Measurements from ENCODE around the gene PALS2.

PALS2 gene

DNA sequence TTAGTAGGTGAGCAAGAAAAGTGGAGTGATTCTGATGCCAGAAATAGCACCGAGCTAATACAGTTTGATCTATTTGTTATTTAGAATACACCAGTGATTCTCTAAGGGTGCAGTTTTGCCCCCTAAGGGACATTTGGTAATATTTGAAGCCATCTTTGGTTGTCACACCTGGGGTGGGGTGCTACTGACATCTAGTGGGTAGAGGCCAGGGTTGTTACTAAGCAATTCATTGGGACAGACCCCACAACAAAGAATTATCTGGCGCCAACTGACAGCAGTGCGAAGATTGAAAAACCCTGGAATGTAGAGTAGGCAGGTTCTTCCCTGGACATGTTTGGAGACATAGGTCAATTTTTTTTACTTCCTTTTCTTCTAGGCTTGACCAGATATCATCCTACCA lies 14.6 kb downstream of the PALS2 start:
- peak in 1 of 2 donors; percentile 31 for DNase-seq (ENCODE audit: low read depth in 2 of 2)

DNA sequence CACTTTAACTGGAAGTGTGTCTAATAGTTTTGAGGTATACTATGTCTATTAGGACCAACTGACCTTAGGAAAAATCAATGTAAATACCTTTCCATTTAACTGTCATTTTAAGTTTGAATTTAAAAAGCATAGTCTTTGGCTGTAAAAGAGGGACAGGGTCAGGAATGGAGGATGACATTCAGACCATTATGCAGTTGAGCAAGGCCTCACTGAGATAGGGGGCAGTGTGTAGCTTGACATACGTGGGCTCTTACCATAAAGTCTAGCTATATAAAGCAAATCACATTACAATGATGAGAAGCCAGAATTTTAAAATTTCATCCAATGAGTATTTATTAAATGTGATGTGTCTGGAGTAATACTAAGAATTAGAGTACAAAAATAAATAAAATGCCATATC lies 17.9 kb downstream of the PALS2 start:
- no peak for DNase-seq (ENCODE audit: low read depth in 2 of 2)

DNA sequence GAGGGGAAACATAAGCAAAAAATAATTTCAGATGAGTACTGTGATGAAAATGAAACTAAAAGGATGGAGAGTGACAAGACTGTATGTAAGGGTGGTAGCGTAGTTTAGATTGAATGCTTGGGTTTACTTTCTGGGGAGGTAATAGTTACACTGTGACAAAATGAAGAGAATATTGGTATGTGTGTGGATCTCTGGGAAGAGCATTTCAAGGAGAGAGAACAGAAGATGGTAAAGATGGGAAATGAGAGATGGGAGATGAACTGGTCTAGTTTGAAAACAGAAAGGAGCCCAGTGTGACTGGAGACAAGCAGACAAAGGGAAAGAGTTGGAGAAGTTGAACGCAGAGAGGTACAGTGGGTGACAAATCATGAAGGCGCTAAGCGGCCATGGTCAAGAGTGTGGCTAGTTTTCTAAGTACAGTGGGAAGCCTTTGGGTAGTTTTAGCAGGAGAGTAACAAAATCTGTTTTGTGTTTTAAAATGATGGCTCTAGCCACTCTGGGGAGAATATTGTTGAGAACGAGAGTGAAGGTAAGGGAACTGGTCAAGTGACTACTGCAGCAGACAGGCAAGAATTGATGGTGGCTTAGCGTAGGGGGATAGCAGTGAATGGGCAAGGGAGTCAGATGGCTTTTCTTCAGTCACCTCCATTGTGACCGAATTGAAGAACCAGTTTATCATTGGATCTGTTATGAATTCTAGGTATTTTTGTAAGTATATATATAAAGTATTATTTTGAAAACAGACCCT lies 22.6 kb downstream of the PALS2 start:
- no peak for DNase-seq (ENCODE audit: low read depth in 2 of 2)

DNA sequence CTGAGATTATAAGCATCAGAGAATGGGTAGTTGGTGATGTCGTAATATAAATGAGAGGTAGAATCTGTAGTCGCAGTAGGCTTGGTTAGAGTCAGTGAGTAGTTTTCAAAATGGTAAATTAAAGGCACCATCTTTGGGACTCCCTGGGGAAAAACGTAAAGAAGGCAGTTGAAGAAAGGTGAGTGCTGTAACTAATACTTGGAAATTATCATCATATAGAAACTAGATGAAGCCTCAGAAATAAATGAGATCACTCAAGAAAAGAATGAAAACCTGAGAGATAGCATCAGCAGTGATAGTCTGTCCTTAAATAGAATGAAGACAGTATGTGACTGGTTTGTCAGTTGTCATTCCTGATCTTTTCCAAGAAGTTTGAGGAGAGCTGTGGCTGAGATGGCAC lies 23.8 kb downstream of the PALS2 start:
- no peak for DNase-seq (ENCODE audit: low read depth in 2 of 2)

DNA sequence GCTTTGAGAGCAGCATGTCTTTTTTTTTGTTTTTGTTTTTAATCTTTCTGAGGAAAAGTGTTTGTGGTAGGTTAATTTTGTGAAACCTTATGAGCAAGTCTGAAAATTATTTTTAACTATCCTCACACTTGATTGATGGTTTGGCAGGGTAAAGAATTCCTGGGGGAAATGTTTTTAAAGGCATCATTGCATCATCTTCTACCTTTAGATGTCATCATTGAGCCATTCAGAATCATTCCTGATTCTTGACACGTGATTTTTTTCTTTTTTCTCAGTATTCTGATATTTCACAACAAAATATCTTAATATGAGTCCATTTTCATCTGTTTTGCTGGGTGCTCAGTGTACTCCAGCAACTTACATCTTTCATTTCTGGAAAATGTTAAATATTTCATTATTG lies 28.3 kb downstream of the PALS2 start:
- DNase-seq (ENCODE audit: low read depth in 2 of 2), result no peak

DNA sequence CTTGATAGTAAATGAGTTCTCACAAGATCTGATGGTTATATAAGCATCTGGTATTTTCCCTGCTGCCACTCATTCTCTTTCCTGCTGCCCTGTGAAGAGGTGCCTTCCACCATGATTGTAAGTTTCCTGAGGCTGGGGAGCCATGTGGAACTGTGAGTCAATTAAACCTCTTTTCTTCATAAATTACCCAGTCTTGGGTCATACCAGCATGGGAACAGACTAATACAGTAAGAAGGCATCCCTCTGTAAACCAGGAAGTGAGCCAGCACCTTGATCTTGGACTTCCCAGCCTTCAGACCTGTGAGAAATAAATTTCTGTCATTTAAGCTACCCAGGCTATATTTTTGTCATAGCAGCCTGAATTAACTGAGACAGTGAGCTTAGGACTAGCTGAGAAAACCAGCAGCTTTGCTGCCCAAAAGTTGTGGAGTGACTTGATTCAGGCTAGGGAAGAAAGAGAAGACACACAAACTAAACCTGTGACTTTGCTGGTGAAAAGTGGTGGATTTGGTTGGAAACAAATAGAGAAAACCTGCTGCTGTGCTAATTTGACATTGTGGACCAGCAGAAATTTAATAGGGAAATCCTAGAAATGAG lies 29.7 kb downstream of the PALS2 start:
- no peak for DNase-seq (ENCODE audit: low read depth in 2 of 2)

DNA sequence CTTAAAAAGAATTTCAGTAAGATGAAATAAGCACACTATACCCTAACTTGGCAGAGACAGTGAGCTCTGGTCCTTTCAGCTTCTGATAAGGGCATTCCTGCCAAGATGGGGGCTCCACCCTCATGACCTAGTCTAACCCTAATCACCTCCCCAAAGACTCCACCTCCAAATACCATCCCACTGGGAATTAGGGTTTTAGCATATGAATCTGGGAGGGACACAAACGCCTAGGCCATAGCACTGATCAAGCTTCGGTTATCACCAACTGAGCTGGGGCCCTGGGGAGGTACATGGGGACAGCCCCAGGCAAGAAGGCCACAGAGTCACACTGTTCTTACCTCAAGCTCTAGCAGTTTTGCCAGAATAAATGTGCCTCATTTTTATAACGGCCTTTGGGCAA lies 31.4 kb downstream of the PALS2 start:
- no peak for DNase-seq (ENCODE audit: low read depth in 2 of 2)

DNA sequence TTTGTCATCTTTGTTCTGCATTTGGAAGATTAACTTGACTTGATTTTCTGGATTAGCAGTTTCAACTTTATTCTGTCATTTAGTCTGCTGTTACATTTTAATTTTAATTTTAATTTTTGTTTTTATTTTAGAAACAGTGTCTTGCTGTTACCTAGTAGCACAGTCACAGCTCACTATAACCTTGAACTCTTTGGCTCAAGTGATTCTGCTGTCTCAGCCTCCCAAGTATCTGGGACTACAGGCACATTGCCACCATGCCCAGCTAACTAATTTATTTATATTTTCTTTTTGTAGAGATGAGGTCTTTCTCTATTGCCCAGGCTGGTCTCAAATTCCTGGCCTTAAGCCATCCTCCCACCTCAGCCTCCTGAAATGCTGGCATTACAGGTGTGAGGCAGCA lies 35.3 kb downstream of the PALS2 start:
- no peak for DNase-seq (ENCODE audit: low read depth in 2 of 2)

DNA sequence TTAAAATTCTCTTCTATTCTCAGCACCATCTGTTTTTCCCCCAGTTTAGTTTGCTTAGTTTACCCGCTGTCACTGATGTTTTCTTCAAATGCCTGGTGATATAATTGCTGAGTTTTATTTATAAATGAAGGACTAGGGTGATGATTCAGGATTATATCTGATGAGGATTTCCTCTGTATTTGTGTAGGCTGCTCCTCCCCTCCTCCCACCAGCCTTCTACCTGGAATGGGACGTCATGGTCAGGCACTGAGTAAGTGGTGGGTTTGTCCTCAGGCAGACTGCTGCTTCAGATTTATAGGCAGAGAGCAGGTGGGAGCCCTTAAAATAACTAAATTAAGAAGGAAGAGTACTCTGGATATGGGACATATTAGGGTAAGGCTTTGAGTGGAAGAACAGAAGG lies 35.8 kb downstream of the PALS2 start:
- no peak for DNase-seq (ENCODE audit: low read depth in 2 of 2)

DNA sequence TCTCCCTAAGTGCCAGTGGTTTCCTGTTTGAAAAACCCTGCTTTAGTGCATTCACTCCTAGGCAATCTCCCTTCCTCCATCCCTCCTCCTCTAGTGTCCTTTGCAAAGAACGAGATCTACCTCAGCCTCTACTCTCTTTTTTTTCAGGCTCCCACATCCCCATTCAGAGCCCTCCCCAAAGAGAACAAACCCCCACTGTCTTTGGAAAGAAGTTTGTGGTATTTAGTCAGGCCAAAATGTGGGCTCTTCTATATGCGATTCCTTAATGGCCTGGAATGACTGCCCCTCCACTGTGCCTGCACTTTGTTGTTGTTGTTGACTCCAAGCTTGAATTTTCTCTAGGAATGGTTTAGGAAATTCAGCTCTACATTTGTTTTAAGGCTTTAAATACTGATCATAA lies 36.3 kb downstream of the PALS2 start:
- no peak for DNase-seq (ENCODE audit: low read depth in 2 of 2)

DNA sequence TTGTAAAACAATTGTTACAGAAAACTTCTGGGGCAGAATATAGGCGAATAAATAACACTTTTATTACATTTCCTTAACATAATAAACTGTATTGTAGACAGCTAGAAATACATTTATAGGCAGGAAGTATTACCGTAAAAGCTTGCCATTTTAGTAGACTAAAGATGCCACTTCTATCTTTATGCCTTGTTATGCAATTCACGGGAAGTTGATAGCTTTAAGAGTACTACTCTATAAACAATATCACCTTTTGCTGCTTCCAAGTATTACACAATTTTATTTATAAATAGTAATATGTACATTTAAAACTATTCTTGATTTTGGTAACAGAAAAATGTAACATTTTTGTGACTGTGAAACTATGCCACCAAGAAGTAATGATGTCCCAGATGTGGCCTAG lies 37.9 kb downstream of the PALS2 start:
- DNase-seq (ENCODE audit: low read depth in 2 of 2), result no peak

DNA sequence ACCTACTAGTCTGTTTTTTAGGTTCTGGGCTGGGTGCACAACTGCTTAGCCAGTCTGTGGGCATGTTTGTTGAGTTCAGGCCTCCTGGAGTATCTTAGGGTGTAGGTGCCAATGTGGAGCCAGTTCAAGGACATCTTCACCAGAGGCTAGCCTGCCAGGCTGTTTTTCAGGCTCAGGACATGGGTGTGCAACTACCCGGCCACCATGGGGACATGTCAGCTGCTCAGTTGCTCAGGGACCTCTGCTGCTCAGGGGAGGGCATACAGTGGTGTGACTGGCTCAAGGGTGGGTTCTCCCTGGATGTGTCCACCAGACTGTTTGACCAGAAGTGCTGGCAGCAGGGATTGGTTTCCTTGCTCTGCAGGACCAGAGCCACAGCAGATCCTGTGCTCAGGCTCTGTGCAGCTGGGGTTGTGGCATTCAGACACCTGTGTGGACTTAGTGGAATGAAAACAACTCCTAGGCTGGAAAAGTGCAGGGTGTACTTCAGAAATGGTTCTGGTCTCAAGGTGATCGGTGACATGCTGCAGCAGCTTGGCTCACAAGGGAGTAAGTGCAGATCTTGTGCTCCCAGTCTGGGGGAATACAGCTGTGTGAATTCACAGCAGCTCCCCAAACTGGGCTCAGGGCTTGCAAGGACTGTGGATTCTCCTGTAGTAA lies 44.8 kb downstream of the PALS2 start:
- no peak for DNase-seq (ENCODE audit: low read depth in 2 of 2)

DNA sequence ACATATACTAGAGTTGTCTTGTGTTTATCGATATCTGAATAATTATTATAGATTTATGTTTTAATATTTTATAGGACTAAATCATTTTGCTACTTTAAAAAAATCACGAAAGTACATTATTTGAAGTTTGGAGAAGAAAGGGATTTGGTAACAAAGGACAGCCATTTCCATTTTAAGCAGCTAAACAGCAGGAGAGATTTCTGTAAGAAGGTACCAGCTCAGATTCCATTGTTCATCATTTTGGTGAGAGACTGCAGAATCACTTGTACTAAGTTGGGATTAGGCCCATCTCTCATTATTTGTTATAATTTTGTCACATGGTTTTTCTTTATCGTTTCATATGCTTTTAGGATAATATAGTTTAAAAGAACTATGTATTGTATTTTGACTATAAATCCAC lies 46.7 kb downstream of the PALS2 start:
- DNase-seq (ENCODE audit: low read depth in 2 of 2), result no peak

DNA sequence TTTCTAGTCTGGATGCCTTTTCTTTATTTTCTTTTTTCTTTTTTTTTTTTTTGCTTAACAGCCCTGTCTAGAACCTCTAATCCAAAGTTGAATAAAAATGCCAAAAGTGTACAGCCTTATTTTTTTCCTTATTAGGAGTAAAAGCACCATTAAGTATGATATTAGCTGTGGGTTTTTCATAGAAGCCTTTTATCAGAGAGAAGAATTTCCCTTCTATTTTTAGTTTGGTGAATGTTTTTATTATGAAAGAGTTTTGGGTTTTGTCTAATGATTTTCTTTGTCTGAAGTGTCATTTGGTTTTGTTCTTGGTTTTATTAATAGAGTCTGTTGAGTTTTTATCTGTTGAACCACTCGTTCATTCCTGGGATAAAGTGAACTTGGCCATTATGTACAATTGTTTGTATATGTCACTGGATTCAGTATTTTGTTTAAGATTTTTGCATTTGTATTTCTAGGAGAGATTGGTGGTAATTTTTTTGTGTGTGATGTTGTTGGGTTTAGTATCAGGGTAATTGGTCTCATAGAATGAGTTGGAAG lies 49.5 kb downstream of the PALS2 start:
- no peak for DNase-seq (ENCODE audit: low read depth in 2 of 2)

Data from stimulated activated CD4-positive, alpha-beta T cell treated with anti-CD3 and anti-CD28 coated beads, Interleukin-1b, Interleukin-23, amount 100 ng/mL, for 4 hours (primary cell).